NCI-H1436 treated with DMSO at 0.1 percent for 48 hours (cell line): ENCODE data around the gene SFXN1.

ENCODE experiments used
- DNase-seq: peaks from one replicate; lab custom pipeline; 2025; lab: John Stamatoyannopoulos, UW

SFXN1 gene

GRCh38 chr5:175465282-175465681 lies 13.1 kb upstream of the SFXN1 start:
- DNase-seq = no peak

GRCh38 chr5:175466700-175467318 lies 11.6 kb upstream of the SFXN1 start:
- DNase-seq = no peak

- DNase-seq = no peak
Measured at GRCh38 chr5:175467983-175468690, 10.2 kb upstream of the SFXN1 start.

- no peak for DNase-seq
Measured at GRCh38 chr5:175468892-175469291, 9.5 kb upstream of the SFXN1 start.

- no peak for DNase-seq
Measured at GRCh38 chr5:175469916-175470315, 8.4 kb upstream of the SFXN1 start.

GRCh38 chr5:175470781-175471180 lies 7.6 kb upstream of the SFXN1 start:
- DNase-seq = peak; percentile 47

- DNase-seq = no peak
Measured at GRCh38 chr5:175471196-175471595, 7.2 kb upstream of the SFXN1 start.

- no peak for DNase-seq
Measured at GRCh38 chr5:175471628-175472027, 6.7 kb upstream of the SFXN1 start.

GRCh38 chr5:175472378-175472777 lies 6.0 kb upstream of the SFXN1 start:
- no peak for DNase-seq

GRCh38 chr5:175475248-175475647 lies 3.1 kb upstream of the SFXN1 start:
- DNase-seq = no peak

GRCh38 chr5:175477440-175477839 lies 920 bp upstream of the SFXN1 start:
- DNase-seq = no peak

- no peak for DNase-seq
Measured at GRCh38 chr5:175478008-175478383, 364 bp upstream of the SFXN1 start.

GRCh38 chr5:175479125-175479881 lies 943 bp downstream of the SFXN1 start:
- DNase-seq = no peak

GRCh38 chr5:175483337-175483736 lies 5.0 kb downstream of the SFXN1 start:
- no peak for DNase-seq

- no peak for DNase-seq
Measured at GRCh38 chr5:175484322-175484721, 6.0 kb downstream of the SFXN1 start.

GRCh38 chr5:175484829-175485228 lies 6.5 kb downstream of the SFXN1 start:
- DNase-seq = no peak

- DNase-seq = no peak
Measured at GRCh38 chr5:175485631-175486030, 7.3 kb downstream of the SFXN1 start.

- no peak for DNase-seq
Measured at GRCh38 chr5:175487514-175488222, 9.3 kb downstream of the SFXN1 start.

- DNase-seq = no peak
Measured at GRCh38 chr5:175489693-175490443, 11.5 kb downstream of the SFXN1 start.

- DNase-seq = no peak
Measured at GRCh38 chr5:175491223-175491622, 12.9 kb downstream of the SFXN1 start.

- DNase-seq = no peak
Measured at GRCh38 chr5:175493260-175493659, 14.9 kb downstream of the SFXN1 start.

- DNase-seq = no peak
Measured at GRCh38 chr5:175493726-175494125, 15.4 kb downstream of the SFXN1 start.
